Stimulated activated CD4-positive, alpha-beta T cell treated with anti-CD3 and anti-CD28 coated beads, Interleukin-12 subunit alpha, Interleukin-12 subunit beta, amount 100 ng/mL, for 4 hours (primary cell): Measurements from ENCODE around the gene CCDC97.
"Not testable (repeated sequence)": the region's sequence is repeated elsewhere in the genome, so short reads cannot be mapped to it uniquely, and the experiment has no call there.

Experiments used
- DNase-seq: peaks from one replicate; pipeline ENCODE4 v3.0.0-alpha.2; 2020

CCDC97 gene

DNA sequence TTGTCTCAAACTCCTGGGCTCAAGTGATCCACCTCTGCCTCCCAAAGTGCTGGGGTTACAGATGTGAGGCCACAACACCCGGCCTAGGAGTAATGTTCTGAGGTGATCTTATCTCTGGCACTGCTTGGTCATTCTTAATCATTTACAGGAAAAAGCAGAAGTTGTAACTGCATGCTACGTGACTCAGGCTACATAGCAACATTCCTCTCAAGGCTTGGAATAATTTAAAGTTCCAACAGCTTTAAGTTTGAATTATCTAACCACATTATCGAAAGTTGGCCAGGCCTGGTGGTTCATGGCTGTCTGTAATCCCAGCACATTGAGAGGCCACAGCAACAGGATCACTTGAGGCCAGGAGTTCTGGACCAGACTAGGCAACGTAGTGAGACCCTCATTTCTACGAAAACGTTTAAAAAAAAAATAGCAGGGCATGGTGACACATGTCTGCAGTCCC, 57.9 kb downstream of the CCDC97 start:
- DNase-seq, result no peak

DNA sequence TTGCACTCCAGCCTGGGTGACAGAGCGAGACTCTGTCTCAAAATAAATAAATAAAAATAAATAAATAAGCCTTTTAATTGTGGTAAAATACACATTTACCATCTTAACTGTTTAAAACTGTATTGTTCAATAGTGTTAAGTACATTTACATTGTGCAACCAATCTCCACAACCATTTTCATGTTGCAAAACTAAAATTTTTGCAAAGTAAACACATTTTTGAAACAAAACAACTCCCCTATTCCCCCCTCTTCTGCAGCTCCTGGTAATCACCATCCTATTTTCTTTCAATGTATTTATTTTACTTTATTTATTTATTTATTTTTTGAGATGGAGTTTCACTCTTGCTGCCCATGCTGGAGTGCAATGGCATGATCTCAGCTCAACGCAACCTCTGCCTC, 59.8 kb downstream of the CCDC97 start:
- no peak for DNase-seq

DNA sequence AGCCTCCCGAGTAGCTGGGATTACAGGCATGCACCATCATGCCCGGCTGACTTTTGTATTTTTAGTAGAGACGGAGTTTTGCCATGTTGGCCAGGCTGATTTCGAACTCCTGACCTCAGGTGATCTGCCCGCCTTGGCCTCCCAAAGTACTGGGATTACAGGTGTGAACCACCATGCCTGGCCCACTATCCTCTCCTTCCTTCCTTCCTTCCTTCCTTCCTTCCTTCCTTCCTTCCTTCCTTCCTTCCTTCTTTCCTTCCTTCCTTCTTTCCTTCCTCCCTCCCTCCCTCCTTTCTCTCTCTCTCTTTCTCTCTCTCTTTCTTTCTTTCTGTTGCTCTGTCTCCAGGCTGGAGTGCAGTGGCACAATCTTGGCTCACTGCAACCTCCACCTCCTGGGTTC, 61.1 kb downstream of the CCDC97 start:
- DNase-seq, result not testable (repeated sequence)

DNA sequence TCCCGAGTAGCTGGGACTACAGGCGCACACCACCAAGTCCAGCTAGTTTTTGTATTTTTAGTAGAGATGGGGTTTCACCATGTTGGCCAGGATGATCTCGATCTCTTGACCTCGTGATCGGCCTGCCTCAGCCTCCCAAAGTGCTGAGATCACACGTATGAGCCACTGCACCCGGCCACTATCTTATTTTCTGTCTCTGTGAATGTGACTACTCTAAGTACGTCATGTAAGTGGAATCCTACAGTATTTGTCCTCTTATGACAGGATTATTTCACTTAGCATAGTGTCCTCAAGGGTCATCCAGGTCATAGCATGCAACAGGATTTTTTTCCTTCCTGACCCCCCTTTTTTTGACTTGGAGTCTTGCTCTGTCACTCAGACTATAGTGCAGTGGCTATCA, 61.6 kb downstream of the CCDC97 start:
- no peak for DNase-seq

DNA sequence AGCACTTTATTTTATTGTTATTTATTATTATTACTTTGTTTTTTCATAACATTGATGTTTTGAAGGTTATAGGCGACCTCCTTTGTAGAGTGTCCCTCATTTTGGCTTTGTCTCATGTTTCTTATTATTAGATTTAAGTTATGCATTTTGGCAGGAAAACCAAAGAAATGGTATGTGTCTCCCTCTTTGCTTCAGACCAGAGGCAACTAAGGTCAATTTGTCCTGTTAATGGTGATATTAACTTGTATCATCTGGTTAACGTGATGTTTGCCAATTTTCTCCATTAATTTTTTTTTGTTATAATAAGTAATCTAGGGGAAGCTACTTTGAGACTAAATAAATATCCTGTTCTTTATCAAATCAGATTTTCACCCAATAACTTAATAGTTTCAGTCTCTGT, 62.5 kb downstream of the CCDC97 start:
- DNase-seq, result no peak

DNA sequence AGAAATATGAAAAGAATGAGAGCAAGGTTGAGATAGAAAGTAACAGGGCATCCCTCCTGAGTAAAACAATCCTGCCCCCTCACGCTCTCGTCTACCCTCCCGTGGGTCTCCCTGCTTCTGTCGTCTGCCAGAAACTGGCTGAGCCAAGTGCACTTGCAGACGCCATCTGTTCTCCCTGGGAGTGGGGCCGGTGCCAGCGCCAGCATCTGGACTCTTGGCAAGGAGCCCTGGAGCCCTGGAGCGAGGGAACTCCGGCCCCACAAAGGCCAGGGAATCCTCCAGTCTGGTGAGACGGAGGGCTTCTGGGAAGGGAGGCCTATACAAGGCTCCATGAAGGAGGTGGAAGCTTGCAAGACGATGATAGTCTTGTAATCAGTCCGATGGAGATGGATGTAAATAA, 64.0 kb downstream of the CCDC97 start:
- no peak for DNase-seq
